GM12874 (cell line): ENCODE measurements around the gene GFOD1.

ENCODE experiments used
- TF ChIP-seq, protein P1 (sequence below): IDR thresholded peaks from 2 replicates; pipeline ENCODE4 v1.5.1; 2011; ENCODE audit warnings: low read depth, mild to moderate bottlenecking, control low read depth, low read length, moderate library complexity; ENCODE audit not compliant: insufficient read depth

GFOD1 gene

DNA sequence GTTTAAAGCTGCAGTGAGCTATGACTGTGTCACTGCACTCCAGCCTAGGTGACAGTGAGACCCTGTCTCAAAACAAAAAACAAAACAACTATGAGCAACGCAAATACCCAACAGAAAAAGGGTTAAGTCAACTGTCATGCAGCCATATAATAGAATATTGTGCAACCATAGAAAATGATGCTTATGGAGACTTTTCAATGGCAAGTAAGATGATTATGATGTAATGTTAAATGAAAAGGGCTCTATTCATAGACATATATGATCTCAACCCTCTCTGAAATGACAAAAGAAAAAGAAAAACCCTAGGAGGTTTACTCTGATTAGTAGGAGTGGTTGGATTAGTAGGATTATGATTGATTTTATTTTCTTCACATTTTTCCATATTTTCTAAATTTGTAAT is 117.8 kb downstream of the GFOD1 start:
- TF ChIP-seq, protein P1, sequence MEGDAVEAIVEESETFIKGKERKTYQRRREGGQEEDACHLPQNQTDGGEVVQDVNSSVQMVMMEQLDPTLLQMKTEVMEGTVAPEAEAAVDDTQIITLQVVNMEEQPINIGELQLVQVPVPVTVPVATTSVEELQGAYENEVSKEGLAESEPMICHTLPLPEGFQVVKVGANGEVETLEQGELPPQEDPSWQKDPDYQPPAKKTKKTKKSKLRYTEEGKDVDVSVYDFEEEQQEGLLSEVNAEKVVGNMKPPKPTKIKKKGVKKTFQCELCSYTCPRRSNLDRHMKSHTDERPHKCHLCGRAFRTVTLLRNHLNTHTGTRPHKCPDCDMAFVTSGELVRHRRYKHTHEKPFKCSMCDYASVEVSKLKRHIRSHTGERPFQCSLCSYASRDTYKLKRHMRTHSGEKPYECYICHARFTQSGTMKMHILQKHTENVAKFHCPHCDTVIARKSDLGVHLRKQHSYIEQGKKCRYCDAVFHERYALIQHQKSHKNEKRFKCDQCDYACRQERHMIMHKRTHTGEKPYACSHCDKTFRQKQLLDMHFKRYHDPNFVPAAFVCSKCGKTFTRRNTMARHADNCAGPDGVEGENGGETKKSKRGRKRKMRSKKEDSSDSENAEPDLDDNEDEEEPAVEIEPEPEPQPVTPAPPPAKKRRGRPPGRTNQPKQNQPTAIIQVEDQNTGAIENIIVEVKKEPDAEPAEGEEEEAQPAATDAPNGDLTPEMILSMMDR: no peak

- TF ChIP-seq, protein P1: no peak
These were observed 118.7 kb downstream of the GFOD1 start for GRCh38 chr6:13368731-13369115.

DNA sequence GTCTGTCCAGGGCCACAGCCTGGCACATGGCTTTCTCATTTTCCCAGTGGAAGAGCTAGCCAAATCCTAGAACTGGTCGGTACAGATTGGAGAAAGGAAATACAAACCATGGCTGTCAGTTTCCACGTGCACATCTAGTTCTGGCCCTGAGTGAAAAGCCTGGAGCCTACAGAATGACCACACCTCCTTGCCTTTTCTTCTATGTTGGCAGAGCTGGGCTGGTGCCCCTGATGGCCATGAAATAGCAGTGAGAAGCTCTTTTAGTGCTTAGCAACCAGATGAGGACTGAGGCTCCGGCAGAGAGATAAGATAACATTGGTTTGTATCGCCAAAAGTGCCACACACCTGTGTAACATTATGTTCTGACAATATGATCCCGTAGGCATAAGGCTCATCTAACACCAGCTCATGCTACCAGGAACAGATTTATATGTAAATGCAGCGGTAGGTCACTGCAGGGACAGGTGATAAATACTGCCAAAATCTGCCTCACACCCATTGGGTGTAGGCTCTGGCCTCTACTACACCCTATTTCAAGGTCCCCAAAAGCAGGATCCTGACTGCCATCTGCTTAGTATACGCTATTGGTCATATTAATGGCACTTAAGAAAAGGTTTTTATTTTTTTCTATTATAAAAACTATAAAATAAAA is 119.2 kb downstream of the GFOD1 start:
- TF ChIP-seq, protein P1: no peak

- TF ChIP-seq, protein P1: no peak
These were observed 120.0 kb downstream of the GFOD1 start for GRCh38 chr6:13367396-13367795.

DNA sequence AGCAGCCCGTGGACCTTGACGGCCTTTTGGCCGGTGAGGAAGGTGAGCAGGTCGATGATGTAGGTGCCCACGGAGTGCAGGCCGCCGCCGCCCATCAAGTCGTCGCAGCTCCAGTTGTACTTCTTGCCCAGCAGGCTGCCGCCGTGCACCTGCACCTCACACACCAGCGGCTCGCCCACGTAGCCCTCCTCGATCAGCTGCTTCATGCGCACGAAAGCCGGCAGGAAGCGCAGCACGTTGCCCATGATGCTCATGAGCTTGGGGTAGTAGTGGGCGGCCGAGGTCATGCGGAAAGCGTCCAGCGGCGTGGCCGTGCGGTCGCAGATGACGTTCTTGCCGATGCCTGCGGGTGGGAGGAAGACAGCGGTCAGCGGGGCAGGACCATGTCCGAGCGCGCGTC is 122.1 kb downstream of the GFOD1 start:
- TF ChIP-seq, protein P1: no peak

- TF ChIP-seq, protein P1: no peak
These were observed 122.6 kb downstream of the GFOD1 start for GRCh38 chr6:13364842-13365241.

DNA sequence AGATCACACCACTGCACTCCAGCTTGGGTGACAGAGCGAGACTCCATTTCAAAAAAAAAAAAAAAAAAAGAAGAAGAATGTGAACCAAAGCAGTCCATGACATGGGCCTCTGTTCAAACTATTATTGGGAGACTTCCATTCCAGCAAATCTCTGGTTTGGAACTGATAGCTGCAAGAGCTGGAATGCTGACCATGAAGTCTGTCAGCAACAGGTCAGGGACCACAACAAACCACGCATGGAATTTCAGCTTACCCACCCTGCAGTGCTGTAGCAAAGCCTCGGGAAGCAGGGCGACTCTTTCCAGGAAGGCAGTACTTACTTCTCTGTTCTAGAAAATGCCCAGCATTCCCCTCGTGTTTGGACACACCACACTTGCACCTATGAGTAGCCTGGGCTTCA is 125.0 kb downstream of the GFOD1 start:
- TF ChIP-seq, protein P1: no peak
